Dermis blood vessel endothelial cell (primary cell): ENCODE measurements around the gene KRT36. TPM values are rescaled to one million over a fixed set of nuclear protein-coding genes. Genes with fewer than 3 reads are reported as not detected.

Source experiments
- total RNA-seq: library from RNA; depleted of rRNA; stranded (reverse); fragments of >200 nt; gene quantifications from 2 replicates; pipeline ENCODE4 v1.2.3, GENCODE V29; 2014

The KRT36 gene
- total RNA-seq, 1 donor from 2014 or later, result 0.17 TPM

Other genes starting within 250 kb of the KRT36 start
- gene KRTAP9-4, start 240.2 kb downstream of the KRT36 start, total RNA-seq, result not detected in 2 replicates
- gene KRTAP9-9, start 234.5 kb downstream of the KRT36 start, total RNA-seq, result not detected in 2 replicates
- not detected in 2 replicates for gene KRTAP9-6, start 224.5 kb downstream of the KRT36 start, total RNA-seq
- not detected in 2 replicates for gene KRTAP9-7, start 214.2 kb downstream of the KRT36 start, total RNA-seq
- gene KRTAP29-1, start 187.1 kb downstream of the KRT36 start, total RNA-seq, result not detected in 2 replicates
- 0.05 TPM in 1 of 2 replicates, not detected in the other for gene KRTAP16-1, start 180.6 kb downstream of the KRT36 start, total RNA-seq
- gene KRTAP17-1, start 174.2 kb downstream of the KRT36 start, total RNA-seq, result not detected in 2 replicates
- not detected in 2 replicates for gene KRT33A, start 139.1 kb downstream of the KRT36 start, total RNA-seq
- gene KRT33B, start 120.1 kb downstream of the KRT36 start, total RNA-seq, result not detected in 2 replicates
- gene KRT34, start 107.6 kb downstream of the KRT36 start, total RNA-seq, result 0.51 TPM in 1 of 2 replicates, not detected in the other
- not detected in 2 replicates for gene KRT31, start 92.3 kb downstream of the KRT36 start, total RNA-seq
- gene KRT37, start 65.3 kb downstream of the KRT36 start, total RNA-seq, result not detected in 2 replicates
- not detected in 2 replicates for gene KRT38, start 48.9 kb downstream of the KRT36 start, total RNA-seq
- not detected in 2 replicates for gene KRT32, start 22.5 kb downstream of the KRT36 start, total RNA-seq
- not detected in 2 replicates for gene KRT35, start 8.8 kb downstream of the KRT36 start, total RNA-seq
- gene KRT13, start 15.7 kb upstream of the KRT36 start, total RNA-seq, result not detected in 2 replicates
- 0.51 TPM in 2 replicates for gene KRT15, start 29.0 kb upstream of the KRT36 start, total RNA-seq
- gene KRT19, start 38.4 kb upstream of the KRT36 start, total RNA-seq, result 10.7 and 10.9 TPM in 2 replicates
- gene KRT9, start 82.1 kb upstream of the KRT36 start, total RNA-seq, result not detected in 2 replicates
- 0.05 and 0.85 TPM in 2 replicates for gene KRT14, start 97.0 kb upstream of the KRT36 start, total RNA-seq
- gene KRT16, start 122.9 kb upstream of the KRT36 start, total RNA-seq, result 0.28 and 0.51 TPM in 2 replicates
- gene KRT17, start 134.7 kb upstream of the KRT36 start, total RNA-seq, result 2.0 and 3.7 TPM in 2 replicates
- 93.3 and 128 TPM in 2 replicates for gene EIF1, start 199.0 kb upstream of the KRT36 start, total RNA-seq
- not detected in 2 replicates for gene GAST, start 222.4 kb upstream of the KRT36 start, total RNA-seq
- gene HAP1, start 244.7 kb upstream of the KRT36 start, total RNA-seq, result 0.23 and 0.68 TPM in 2 replicates